H1 (cell line): ENCODE measurements around the gene GALNT13. TPM values are rescaled to one million over a fixed set of nuclear protein-coding genes. Genes with fewer than 3 reads are reported as not detected.

Experiments used
- ATF2 ChIP-seq: IDR thresholded peaks from 2 replicates; pipeline ENCODE4 v1.6.1; 2012; ENCODE audit warnings: low read length, inconsistent platforms
- BCL11A ChIP-seq, 2 experiments: IDR thresholded peaks; one replicate each; pipeline ENCODE4 v1.6.1; 2011; ENCODE audit warnings: low read depth in 2 of 2, low read length in 2 of 2, mild to moderate bottlenecking in 2 of 2
- EGR1 ChIP-seq: IDR thresholded peaks from 2 replicates; pipeline ENCODE4 v1.6.1; 2011; ENCODE audit warnings: low read depth, low read length, borderline replicate concordance
- POLR2A ChIP-seq, 2 experiments: IDR thresholded peaks; 1 replicate in 1 of 2; 2 replicates in 1 of 2; pipeline ENCODE4 v1.6.1; 2011; ENCODE audit warnings: low read depth in 2 of 2, low read length in 2 of 2, mild to moderate bottlenecking in 2 of 2; ENCODE audit errors: control extremely low read depth in 1 of 2
- SIN3A ChIP-seq, 2 experiments: IDR thresholded peaks in 1 of 2; conservative IDR thresholded peaks in 1 of 2; 2 replicates each; pipeline ENCODE4 v1.6.1; 2011 to 2012; ENCODE audit warnings: low read length in 2 of 2, improper control_type of control experiment in 1 of 2, low read depth in 1 of 2, mild to moderate bottlenecking in 1 of 2
- TCF12 ChIP-seq: IDR thresholded peaks from 2 replicates; pipeline ENCODE4 v1.6.1; 2011; ENCODE audit warnings: low read depth, mild to moderate bottlenecking, low read length
- polyA plus RNA-seq, 7 experiments: library from polyadenylated mRNA; depleted of rRNA in 3 of 7; stranded (reverse) in 5 of 7; unstranded in 2 of 7; fragments of >200 nt in 5 of 7; fragments of 200-250 nt in 2 of 7; gene quantifications; 1 replicate in 5 of 7; 2 replicates in 1 of 7; 4 replicates in 1 of 7; pipeline versions ENCODE4 v1.2.1 to v1.2.3, GENCODE V29; 2011 to 2013; ENCODE audit warnings: missing spikeins in 2 of 7, mixed read lengths in 2 of 7
- total RNA-seq: library from RNA; stranded (reverse); fragmentation: NEBNext Ultra II Directional; extraction: Animal tissue kit (Norgen Biotek cat#: 25700); gene quantifications from 2 replicates; pipeline ENCODE4 v1.2.1, GENCODE V29; 2021

Gene GALNT13
- total and polyA plus RNA-seq, 2 of the 8 experiments (the other 6 are each of a cell fraction or from before 2014, with no cell fraction given) = 3.2 to 9.6 TPM

- TF ChIP-seq ATF2 (no peak), EGR1 (no peak), POLR2A (IDR thresholded peaks at IDR 0.05; ENCODE audit: control extremely low read depth in 1 of 2, low read depth in 2 of 2, low read length in 2 of 2) (no peak), SIN3A (conservative IDR thresholded peaks at IDR 0.05 in 1 of 2, IDR thresholded peaks at IDR 0.05 in 1 of 2; ENCODE audit: low read depth in 1 of 2, low read length in 2 of 2) (no peak), BCL11A (IDR thresholded peaks at IDR 0.05; ENCODE audit: low read depth in 2 of 2, low read length in 2 of 2) (no peak), TCF12 (no peak)
Observed at GRCh38 chr2:153866595-153866994, 5.1 kb upstream of the GALNT13 start (continued).
